Activated CD4-positive, alpha-beta T cell treated with anti-CD3 and anti-CD28 coated beads, Interleukin-2, Interleukin-4, amounts not matched to agents 100 ng/mL and 50 ng/mL, durations not matched to agents 16 hours and 8 hours (primary cell): Measurements from ENCODE around the gene UGT1A4.
"Not testable (repeated sequence)": the region's sequence is repeated elsewhere in the genome, so short reads cannot be mapped to it uniquely, and the experiment has no call there.

Experiments used
- DNase-seq: peaks from one replicate; pipeline ENCODE4 v3.0.0-alpha.2; 2020; ENCODE audit warnings: low spot score

Gene UGT1A4

DNA sequence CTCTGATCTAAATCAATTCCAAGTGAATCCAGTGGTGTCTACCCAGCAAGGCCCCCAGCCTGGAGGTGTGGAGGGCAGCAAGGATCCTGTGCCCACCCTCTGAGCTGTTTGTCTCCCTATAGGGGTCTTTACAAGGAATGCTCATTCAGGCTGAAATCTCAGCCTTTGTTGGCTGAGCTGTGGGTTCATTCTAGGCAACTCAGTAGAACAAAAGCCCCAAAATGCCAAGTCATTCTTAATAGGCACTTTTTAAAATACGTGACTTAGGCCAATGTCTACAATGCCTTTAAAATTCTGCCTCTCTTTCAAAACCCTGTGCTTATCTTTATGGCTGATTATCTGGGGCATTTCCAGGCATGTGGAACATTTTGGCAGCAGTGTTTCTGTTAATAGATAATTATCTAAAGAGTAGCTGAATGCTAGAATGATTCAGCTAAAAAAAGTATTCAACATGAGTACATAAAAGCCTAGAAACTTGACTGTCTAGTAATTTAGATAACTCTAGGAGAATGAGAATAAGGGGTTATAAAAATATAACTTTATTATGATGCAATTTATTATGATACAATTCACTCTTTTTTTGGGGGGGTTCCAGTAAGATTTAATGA, 18.4 kb upstream of the UGT1A4 start:
- DNase-seq, result no peak

DNA sequence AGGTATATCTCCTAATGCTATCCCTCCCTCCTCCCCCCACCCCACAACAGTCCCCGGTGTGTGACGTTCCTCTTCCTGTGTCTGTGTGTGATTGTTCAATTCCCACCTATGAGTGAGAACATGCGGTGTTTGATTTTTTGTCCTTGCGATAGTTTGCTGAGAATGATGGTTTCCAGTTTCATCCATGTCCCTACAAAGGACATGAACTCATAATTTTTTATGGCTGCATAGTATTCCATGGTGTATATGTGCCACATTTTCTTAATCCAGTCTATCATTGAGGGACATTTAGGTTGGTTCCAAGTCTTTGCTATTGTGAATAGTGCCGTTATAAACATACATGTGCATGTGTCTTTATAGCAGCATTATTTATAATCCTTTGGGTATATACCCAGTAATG, 17.7 kb upstream of the UGT1A4 start:
- DNase-seq, result not testable (repeated sequence)

DNA sequence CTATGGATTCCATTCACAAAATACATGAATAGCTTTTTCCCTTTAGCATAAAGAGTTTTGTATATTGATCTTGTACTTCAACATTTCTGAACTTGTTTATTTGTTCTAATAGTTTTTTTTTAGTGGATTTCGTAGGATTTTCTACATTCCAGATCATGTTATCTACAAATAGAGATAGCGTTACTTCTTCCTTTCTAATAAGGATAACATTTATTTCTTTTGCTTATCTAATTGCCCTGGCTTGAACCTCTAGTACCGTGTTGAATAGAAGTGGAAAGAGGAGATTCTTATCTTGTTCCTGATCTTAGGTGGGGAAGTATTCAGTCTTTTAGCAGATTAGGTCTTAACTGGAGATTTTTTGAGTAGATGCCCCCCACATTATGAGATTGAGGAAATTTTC, 16.3 kb upstream of the UGT1A4 start:
- no peak for DNase-seq

DNA sequence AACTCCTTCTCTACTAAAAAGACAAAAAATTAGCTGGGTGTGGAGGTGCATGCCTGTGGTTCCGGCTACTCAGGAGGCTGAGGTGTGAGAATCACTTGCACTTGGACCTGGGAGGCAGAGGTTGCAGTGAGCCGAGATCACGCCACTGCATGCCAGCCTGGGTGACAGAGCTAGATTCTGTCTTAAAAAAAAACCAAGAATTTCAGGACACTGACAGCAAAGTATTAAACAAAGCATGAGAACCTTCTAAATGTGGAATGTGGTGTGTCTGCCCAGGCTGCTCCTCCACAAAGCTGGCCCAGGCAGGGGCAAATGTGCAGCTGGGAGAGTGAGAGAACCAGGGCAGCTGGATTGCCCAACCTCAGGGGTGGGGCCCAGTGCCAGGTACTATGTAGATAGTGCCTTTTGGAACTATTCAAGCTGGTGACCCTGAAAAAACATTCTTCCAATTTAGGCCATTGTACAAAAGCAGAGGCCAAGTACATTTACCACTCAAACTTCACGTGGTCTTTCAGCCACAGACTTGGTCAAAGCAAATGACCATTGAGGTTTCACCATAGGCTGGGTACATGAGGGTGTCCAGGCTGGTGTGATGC, 12.5 kb upstream of the UGT1A4 start:
- DNase-seq, result no peak

DNA sequence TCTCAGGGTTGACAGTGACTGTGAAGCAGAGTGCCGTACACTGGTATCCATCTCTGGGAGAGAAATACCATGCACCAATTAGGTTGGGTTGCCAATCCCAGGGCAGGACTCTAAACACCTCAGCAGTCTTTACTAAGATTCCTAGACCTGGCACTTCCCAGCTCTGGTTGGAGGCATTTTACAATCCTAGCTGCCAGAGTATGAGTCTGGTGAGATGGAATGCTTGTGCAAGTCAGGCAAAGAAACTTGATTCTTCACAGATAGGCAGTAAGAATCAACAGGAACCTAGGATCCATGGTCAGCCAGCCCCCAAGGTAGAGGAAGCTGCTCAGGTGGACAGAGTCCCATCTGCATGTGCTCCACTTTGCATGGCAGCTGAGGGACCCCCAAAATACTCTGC, 11.8 kb upstream of the UGT1A4 start:
- no peak for DNase-seq

DNA sequence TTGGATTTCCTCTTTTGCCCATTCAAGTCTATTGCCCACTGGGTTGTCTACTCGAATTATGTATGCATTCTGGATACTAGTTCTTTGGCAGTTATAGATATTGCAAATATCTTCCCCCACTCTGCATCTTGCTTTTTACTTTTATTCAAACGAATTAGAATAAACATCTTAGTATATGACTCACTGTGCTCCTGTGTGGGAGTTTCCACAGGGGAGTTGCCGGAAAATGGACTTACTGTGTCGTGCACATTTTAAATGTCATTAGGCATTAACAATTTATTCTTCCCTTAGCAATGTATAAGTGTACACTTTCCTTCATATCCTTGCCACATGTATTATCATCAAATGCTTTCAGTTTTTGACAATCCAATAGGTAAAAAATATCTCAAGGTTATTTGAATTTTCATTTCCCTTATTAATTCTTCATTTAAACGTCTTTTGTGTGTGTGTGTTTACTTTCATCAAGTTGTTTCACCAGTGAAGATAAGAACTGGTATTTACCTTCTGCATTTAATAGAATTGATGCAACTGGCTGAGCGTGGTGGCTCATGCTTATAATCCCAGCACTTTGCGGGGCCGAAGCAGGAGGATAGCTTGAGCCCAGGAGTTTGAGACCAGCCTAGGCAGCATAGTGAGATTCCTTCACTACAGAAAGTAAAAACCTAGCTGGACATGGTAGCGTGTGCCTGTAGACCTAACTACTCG, 10.4 kb upstream of the UGT1A4 start:
- DNase-seq, result no peak

DNA sequence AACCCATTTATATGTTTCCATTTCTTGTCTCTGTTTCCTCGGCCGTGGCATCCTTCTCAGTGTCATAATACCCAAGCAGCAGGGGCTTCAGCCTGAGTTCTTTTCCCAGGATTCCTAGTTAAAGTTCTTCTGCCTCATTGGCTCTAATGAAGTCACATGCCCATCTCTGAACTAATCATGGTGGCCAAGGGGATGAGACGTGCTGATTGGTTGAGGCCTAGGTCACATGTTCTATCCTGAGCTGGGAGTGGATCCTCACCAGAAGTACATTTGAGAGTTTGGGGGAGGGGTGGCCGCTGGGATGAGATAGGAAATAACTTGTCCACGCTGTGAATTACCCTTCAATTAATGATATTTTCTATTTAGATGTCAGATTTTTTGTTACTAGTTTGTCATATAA, 9.6 kb upstream of the UGT1A4 start:
- no peak for DNase-seq

DNA sequence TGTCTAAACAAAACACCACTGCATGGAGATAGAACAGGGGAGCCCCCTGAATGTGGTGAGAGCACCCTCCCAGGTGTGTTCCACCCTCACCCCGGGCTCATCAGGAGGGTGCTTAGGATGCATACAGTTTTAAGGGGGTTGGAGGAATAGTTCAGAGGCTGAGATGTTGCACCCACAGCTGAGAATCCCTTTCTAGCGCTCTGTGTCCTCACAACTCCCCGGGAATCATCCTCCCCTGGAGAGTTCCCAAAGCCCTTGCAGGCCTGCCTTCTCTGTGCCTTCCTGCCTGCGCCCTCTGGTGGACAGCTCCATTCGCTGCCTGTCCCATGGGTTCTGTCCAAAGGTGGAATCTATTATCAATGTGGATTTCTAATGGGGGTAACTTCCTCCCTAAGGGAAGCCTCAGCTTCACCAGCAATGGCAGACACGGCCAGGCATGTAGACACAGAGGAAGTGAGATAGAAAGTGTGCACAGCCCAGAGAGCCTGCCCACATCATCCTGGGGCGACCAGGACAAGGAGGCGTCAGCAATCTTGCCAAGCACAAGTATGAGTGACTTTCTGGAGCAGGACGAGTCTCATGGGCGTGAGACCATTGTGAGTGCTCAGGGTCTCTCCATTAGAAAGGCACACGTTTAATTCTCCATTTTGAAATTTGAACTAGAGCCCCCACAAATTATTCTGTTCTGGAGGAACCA, 7.1 kb upstream of the UGT1A4 start:
- peak; percentile 70 for DNase-seq

DNA sequence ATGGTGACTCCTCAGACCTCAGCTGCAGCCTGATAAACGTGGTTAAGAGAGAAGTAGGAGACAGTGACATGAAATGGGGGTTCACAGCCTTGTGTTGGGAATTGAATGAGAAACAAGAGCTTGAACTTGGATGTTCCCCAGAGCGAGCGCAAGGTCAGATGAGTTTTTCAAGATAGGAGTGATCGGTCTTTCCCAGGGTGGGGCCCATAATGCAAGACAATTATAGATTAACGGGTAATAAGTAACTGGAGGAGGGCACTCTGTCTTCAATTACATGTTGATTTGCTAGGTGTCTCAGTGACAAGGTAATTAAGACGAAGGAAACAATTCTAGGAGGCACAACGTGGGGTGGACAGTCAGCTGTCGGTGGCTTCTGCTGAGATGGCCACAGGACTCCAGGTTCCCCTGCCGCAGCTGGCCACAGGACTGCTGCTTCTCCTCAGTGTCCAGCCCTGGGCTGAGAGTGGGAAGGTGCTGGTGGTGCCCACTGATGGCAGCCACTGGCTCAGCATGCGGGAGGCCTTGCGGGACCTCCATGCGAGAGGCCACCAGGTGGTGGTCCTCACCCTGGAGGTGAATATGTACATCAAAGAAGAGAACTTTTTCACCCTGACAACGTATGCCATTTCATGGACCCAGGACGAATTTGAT, 5.8 kb upstream of the UGT1A4 start, which contains the start of gene UGT1A5:
UGT1A5 (plus strand) TSS at position 297 of the 651 bp plus-strand sequence; CDS start at position 382, 85 bp downstream.
- DNase-seq, result no peak

DNA sequence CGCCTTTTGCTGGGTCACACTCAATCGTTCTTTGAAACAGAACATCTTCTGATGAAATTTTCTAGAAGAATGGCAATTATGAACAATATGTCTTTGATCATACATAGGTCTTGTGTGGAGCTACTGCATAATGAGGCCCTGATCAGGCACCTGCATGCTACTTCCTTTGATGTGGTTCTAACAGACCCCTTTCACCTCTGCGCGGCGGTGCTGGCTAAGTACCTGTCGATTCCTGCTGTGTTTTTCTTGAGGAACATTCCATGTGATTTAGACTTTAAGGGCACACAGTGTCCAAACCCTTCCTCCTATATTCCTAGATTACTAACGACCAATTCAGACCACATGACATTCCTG, 5.3 kb upstream of the UGT1A4 start:
- no peak for DNase-seq

DNA sequence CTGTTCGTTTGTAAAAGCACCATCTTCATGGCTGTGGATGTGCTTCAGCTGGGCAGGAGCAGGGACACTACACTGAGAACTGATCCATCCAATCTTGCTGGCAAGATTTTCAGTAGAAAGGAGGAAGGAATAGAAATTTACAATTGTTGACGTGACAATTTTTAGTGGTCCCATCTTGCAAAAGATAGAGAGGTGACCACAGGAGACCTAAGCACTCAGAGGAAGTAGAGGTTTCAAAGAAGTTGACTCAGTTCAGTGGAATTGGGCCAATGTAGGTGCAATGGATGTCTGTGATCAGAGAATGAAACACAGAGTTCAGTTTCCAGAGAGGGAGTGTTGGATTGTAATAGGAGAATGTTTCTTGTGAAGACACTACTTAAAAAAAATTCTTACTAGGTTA, 4.4 kb upstream of the UGT1A4 start:
- no peak for DNase-seq

DNA sequence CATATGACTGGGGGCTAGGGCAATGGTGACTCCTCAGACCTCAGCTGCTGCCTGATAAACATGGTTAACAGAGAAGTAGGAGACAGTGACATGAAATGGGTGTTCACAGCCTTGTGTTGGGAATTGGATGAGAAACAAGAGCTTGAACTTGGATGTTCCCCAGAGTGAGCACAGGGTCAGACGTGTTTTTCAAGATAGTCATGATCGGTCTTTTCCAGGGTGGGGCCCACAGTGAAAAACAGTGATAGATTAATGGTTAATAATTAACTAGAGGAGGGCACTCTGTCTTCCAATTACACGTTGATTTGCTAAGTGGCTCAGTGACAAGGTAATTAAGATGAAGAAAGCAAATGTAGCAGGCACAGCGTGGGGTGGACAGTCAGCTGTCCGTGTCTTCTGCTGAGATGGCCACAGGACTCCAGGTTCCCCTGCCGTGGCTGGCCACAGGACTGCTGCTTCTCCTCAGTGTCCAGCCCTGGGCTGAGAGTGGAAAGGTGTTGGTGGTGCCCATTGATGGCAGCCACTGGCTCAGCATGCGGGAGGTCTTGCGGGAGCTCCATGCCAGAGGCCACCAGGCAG, 10.3 kb downstream of the UGT1A4 start, which contains the start of gene UGT1A3:
UGT1A3 (plus strand) TSS at position 320 of the 579 bp plus-strand sequence; CDS start at position 405, 85 bp downstream.
- DNase-seq, result no peak

DNA sequence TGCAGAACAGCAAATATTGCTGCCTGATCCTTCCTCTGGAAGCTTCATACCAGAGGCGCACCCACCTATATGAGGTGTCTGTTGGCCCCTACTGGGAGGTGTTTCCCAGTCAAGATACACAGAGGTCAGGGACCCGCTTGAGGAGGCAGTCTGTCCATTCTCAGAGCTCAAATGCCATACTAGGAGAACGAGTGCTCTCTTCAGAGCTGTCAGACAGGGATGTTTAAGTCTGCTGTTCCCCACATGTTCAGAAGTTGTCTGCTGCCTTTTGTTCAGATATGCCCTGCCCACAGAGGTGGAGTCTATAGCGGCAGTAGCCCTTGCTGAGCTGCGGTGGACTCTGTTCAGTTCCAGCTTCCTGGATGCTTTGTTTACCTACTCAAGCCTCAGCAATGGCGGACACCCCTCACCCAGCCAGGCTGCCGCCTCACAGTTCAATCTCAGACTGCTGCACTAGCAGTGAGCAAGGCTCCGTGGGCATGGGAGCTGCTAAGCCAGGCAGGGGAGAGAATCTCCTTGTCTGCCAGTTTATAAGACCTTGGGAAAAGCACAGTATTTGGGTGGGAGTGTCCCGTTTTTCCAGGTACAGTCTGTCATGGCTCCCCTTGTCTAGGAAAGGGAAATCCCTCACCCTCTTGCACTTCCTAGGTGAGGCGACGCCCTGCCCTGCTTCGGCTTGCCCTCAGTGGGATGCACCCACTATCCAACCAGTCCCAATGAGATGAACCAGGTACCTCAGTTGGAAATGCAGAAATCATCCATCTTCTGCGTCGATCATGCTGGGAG, 18.5 kb downstream of the UGT1A4 start:
- DNase-seq, result not testable (repeated sequence)

DNA sequence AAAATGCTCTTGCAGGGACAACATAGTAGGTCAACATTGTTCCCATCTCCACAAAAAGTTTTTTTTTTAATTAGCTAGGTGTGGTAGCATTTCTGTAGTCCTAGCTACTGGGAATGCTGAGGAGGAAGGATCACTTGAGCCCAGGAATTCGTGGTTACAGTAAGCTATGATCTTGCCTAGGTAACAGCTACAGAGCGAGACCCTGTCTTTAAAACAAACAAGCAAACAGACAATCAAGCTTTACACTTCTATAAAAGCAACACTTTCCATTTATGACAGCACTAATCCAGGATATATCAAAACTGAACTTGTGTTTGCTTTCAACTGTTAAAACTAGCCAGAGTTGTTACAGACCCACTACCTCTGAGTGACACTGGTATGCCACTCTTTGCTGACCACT, 22.3 kb downstream of the UGT1A4 start:
- DNase-seq, result no peak

DNA sequence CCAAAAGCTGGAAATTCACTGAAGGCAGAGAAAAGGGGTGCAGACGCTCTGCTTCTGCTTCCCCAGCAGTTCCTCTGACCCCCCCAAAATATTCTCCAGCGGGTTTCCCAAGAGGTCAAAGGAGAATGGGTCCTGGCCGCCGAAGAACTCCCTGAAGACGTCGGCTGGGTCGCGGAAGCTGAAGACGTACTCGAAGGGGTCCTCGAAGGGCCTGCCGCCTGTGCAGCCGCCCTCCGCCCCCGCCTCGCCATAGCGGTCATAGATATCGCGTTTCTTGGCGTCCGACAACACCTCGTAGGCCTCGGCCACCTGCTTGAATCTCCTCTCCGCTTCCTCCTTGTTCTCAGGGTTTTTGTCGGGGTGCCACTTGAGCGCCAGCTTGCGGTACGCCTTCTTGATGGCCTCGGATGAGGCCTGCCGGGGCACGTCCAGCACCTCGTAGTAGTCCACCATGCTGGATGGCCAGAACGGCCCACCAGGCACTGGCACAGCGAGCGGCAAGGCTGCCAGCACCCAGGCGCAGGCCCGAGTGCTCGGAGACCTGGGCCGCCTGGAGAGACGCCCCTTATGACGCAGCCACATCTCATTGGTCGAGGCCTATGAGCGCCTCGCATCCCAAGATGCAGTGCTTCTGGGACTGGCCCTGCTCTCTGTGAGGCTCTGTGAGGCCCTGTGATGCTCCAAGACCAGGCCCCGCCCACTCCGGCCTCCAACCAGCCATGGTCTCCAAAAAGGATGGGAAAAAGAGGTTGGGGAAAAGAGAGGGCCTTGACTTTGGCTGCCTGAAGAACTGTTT, 25.1 kb downstream of the UGT1A4 start:
- no peak for DNase-seq

DNA sequence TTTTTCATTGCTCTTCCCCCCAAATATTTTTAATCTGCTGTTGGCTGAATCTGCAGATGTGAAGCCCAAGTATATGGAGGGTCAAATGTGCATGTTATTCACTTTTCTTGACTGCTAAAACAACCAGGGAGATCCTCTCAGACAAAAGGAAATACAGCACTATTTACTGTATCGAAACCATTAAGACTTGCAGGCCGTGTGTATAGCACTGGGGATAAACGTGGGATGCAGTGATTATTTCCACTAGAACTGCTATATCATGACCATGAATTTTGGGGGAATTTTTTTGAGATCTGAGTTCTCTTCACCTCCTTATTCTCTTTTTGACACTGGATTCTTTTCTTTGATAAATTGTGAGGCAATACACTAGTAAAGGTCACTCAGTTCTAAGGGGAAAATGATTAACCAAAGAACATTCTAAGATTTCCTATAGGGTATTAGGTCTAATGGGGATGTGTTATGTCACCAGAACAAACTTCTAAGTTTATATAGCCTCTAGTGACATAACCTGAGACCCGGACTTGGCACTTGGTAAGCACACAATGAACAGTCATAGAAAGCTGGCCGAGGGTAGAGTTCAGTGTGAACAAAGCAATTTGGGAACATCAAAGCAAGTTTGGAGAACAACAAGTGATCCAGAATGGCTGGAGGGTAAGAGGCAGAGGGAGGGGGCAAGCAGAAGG, 26.7 kb downstream of the UGT1A4 start:
- DNase-seq, result no peak

DNA sequence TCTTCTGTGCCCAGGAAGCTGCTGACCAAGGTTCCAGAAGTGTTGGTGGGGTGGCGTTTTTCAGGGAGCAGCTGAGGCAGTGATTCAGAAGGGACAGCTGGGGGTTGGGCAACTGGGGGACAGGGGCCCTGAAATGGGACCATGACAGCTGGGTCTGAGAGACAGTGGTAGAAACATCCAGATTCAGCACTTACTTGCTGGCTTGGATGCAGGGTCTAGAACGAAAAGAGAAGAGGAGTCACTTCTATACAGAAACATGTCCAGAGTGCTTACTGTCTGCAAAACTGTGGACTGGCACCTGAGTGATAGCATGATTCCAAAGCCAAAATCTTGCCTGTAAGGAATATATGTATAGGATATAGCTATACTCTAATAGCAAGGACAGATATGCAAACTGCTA, 27.3 kb downstream of the UGT1A4 start:
- DNase-seq, result not testable (repeated sequence)

DNA sequence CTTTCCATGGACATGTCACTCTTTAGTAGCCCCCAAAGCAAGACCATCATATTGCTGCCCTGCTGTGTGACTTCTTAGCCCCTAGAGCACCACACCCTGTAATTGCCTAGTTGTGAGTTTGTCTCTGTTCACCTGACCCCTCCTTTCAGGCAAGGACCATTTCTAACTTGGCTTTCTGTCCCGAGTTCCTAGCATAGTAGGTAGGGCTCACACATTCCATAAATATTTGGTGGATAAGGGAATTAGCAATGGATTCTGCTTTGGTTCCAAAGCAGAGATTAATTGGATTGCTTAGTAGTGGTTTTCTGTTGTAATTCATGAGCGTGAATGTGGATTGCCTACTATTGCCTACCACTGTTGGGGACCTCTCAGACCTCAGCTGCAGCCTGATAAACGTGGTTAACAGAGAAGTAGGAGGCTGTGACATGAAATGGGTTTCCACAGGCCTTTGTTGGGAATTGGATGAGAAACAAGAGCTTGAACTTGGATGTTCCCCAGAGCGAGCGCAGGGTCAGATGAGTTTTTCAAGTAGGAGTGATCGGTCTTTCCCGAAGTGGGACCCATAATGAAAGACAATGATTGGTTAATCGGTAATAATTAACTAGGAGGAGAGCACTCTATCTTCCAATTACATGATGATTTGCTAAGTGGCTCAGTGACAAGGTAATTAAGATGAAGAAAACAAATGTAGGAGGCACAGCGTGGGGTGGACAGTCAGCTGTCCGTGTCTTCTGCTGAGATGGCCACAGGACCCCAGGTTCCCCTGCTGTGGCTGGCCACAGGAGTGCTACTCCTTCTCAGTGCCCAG, 28.1 kb downstream of the UGT1A4 start:
- no peak for DNase-seq

DNA sequence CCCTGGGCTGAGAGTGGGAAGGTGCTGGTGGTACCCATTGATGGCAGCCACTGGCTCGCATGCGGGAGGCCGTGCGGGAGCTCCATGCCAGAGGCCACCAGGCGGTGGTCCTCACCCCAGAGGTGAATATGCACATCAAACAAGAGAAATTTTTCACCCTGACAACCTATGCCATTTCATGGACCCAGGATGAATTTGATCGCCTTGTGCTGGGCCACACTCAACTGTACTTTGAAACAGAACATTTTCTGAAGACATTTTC, 28.7 kb downstream of the UGT1A4 start:
- DNase-seq, result no peak
